ENCODE data around the gene SLC9A5.

The SLC9A5 gene

GRCh38 chr16:67248401-67249177, at the start of gene SLC9A5:
TSS of gene SLC9A5 (plus strand) at chr16:67248979. CDS start at chr16:67249015, 36 bp downstream.
- DNase-seq: no peak

DNA sequence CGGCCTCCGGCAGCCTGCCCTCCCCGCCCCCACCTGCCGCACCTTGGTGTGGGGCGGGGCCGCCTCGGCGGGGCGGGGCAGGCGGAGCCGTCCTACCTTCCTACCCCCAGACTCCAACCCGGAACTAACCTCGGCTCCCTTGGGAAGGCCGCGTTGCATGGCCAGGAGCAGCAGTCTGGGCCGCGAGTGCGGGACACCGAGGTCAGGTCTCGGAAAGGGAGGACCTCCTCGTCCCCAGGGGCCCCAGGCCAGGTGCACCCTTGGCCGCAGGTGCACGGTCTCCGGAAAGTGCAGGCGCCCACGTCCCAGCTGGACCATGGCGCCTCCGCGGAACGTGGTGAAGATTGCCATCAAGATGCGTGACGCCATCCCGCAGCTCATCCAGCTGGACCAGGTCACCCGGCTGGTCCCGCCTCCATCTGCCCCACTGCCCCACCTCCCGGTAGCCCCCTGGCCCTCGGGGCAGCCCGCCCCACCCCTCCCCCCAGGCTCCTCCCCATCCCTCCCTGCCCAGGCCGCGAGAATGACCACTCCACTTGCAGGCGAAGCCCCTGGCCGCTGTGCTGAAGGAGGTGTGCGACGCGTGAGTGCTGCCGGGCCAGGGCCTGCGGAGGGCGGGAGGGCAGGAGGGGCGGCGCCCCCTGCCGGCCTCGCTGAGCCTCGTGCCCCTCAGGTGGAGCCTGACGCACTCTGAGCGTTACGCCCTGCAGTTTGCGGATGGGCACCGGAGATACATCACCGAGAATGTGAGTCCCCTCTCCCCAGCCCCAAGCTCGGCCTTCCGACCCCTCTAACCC, 49.6 kb upstream of the SLC9A5 start, which contains the start of gene ELMO3:
Gene ELMO3, plus strand, starts transcription at position 121 of the 797 bp plus-strand sequence. Its CDS starts 196 bp downstream, at position 317.
- no peak for DNase-seq

- DNase-seq: no peak
Measured at GRCh38 chr16:67199808-67200198, 49.0 kb upstream of the SLC9A5 start.

- no peak for DNase-seq
Measured at GRCh38 chr16:67200491-67200890, 48.3 kb upstream of the SLC9A5 start.

DNA sequence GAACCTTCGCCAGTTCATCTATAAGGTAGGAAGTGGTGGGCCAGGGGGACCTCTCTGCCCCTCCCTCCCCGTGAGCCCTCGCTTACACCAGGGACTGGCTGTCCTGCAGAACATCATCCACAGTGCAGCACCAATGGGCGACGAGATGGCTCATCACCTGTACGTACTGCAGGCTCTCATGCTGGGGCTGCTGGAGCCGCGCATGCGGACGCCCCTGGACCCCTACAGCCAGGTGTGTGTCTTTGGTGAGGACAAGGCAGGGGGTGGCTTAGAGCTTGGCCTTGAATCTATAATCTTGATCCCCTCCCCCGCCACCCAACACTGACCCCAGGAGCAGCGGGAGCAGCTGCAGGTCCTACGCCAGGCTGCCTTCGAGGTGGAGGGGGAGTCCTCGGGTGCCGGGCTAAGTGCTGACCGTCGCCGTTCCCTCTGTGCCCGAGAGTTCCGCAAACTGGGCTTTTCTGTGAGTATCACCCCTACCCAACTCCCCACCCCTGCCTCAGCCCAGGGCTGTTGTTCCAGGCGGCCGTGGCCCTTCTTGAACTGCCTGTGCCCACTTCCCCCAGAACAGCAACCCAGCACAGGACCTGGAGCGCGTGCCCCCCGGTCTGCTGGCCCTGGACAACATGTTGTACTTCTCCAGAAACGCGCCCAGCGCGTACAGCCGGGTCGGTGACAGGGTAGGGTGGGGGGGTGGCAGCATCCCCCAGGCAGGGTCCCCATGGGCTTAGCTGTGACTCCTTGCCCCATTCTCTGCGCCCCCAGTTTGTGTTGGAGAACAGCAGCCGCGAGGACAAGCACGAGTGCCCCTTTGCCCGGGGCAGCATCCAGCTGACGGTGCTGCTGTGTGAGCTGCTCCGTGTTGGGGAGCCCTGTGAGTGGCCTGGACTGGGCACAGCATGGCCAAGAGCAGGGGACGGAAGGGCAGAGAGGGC, 47.1 kb upstream of the SLC9A5 start:
- no peak for DNase-seq

- DNase-seq: no peak
Measured at GRCh38 chr16:67202426-67202825, 46.4 kb upstream of the SLC9A5 start.

DNA sequence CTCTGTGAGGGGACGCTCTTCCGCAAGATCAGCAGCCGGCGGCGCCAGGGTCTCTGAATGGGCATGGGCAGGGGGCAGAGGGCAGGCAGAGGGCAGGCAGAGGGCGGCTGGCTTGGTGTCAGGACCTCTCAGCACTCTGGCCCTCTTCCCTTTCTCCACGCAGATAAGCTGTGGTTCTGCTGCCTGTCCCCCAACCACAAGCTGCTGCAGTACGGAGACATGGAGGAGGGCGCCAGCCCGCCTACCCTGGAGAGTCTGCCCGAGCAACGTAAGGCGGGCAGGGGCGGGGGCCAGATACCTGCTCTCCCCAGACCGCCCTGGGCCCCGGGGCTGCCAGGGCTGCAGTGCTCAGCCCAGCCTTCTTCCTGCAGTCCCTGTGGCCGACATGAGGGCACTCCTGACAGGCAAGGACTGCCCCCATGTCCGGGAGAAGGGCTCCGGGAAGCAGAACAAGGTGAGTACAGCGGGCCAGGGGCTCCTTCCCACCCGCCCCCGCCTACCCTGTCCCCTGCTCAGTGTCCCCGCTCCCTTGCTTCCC, 45.8 kb upstream of the SLC9A5 start:
- no peak for DNase-seq

DNA sequence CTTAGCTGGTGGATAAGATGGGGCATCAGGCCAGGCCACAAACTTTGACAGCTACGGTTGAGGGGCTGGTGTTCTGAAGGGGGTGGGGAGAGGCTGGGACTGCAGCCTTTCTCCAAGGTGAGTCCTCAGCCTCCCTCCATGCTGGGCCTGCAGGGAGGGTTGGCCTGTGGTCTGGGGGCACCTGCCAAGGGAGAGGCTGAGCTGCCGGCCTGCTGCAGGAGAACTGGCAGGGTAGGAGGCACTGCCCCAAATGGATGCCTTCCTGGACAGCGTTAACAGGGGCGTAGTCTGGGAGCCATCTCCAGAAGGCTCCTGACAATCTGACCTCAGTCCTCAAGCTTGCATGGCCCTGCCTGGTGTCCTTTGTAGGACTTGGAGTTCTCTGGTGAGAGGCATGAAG, 44.7 kb upstream of the SLC9A5 start:
- no peak for DNase-seq

GRCh38 chr16:67206129-67206837, 42.5 kb upstream of the SLC9A5 start:
- no peak for DNase-seq

- DNase-seq: no peak
Measured at GRCh38 chr16:67206838-67207248, 41.9 kb upstream of the SLC9A5 start.

DNA sequence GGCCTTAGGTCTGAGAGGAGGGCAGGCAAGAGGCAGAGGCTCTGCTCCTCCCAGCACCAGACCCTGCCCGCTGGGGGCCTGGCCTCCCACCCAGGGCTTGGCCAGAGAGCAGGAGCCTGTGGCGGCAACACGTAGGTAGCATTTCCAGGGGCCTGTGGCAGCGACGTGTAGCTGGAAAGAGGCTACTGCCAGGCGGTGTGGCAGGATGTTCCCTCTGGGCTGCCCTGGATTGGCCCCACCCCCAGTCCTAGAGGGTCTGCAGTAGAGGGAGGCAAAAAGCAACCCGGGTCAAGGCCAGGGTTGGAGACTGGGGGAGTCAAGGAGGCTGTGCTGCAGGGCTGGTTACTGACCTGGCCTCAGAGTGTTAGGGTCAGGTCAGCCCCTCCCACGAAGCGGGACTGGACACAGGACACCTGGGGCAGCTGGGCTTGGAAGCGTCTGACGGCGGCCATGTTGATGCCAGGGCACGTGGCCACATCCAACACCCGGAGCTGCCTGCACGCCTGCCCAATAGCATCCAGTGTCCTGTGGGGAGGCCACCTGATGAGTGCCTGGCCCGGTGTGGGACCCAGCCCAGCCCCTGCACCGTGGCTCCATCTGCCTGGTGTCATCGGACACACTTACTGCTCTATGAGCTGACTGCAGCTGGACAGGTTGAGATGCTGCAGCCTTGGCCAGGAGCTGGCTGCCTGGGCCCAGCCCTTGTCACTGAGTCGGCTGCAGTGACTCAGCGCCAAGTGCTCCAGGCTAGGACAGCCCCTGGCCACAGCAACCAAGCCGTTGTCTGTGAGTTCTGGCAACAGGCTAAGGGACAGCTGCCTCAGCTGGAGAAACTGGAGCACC, 41.3 kb upstream of the SLC9A5 start:
- no peak for DNase-seq

GRCh38 chr16:67208154-67208896, 40.5 kb upstream of the SLC9A5 start:
- no peak for DNase-seq

- DNase-seq: no peak
Measured at GRCh38 chr16:67209565-67209964, 39.2 kb upstream of the SLC9A5 start.

DNA sequence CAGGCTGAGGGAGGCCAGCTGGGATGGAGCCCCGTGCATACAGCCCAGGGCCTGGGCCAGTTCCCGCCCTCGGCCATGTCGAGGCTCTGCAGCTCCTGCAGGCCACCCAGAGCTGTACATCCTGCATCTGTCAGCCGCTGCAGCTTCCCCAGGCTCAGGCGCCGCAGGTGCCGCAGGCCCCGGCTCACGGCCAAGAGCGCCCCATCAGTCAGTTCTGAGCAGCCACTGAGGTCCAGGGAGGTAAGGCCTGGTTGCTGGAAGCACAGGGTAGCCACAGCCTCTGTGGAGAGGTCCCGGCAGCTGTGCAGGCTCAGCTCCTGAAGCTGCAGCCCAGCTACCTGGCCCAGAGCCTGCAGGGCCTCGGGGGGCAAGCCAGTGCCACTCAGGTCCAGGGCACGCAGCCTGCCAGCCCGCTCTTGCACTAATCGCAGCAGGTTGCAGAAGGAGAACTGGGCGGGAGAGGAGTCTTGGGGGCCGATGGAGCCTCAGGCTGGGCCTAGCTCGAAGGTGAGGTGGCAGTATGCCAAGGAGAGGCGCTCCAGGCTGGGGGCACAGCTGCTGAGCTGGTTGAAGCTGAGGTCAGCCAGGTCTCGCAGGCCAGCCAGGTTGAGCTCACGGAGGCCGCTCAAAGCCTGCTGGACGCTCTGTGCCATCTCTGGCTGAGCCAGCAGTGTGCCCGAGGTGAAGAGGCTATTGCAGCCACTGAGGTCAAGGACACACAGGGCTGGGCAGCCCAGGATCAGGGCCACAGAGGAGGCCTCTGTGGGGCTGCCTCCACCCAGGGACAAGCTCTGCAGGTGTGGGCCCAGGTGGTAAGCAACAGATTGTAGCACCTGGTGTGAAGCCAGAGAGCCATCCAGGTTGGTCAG, 38.5 kb upstream of the SLC9A5 start:
- DNase-seq: no peak

GRCh38 chr16:67211674-67212073, 37.1 kb upstream of the SLC9A5 start:
- no peak for DNase-seq

DNA sequence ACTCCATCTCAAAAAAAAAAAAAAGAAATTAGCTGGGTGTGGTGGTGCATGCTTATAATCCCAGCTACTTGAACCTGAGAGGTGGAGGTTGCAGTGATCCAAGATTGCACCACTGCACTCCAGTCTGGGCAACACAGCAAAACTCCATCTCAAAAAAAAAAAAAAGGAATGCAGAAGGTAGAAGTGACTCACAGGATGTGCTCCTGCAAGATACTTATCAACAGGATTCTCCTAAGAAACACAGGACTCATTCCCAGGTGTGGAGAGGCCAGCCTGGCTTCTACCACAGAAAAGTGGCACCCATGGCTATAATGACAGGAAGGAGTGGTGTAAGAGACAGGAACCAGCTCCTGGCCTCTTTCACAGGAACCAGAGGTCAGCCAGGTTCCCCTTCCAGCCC, 36.0 kb upstream of the SLC9A5 start:
- DNase-seq: no peak

DNA sequence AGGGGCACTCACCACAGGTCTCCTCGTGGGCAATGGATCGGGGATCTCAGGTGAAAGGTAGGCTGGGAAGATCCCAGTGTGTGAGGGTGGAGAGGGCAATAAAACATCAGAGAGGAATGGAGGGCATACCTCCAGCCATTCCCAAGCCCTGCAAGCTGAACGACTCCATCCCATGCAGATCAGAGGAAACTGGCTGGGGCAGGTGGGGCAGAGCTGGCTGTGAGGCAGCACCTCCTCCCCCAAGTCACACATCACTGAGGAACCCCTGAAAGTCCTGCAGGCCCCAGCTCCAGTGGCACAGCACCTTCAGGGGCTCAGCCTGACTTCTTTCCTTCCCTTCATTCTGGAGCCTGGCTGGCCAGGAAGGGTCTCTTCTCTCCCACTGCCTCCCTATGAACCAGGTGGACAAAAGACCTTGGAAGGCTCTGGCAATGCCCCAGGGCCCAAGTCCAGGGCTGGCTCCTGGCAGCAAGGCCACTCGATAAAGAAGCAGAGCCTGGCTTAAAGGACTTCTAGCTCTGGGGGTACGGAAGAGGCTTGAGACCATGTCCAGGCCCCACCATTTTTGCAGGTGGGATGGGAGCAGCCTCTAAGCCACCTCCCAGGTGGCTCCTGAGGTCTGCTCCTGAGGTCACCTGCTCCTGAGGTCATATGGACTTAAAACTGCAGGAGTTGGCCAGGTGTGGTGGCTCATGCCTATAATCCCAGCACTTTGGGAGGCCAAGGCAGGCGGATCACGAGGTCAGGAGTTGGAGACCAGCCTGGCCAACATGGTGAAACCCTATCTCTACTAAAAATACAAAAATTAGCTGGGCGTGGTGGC, 35.4 kb upstream of the SLC9A5 start:
- no peak for DNase-seq

GRCh38 chr16:67215706-67216105, 33.1 kb upstream of the SLC9A5 start:
- DNase-seq: no peak
